GM12865 (cell line): ENCODE results near the gene RGS17.

Source experiments
- DNase-seq: peaks from one replicate; pipeline ENCODE4 v3.0.0; 2010; ENCODE audit warnings: low read depth
- H3K4me3 ChIP-seq: 2 replicates; pipeline ENCODE4 v1.5.1; 2011; ENCODE audit warnings: mild to moderate bottlenecking, low read depth, low read length, control low read depth
- CTCF ChIP-seq: IDR thresholded peaks from 2 replicates; pipeline ENCODE4 v1.5.1; 2011; ENCODE audit warnings: low read length, control low read depth, low read depth, inconsistent platforms; ENCODE audit not compliant: insufficient read depth; ENCODE audit errors: missing control alignments

Gene RGS17

GRCh38 chr6:153058291-153058690, 72.8 kb downstream of the RGS17 start:
- no peak for TF ChIP-seq CTCF
- no peak for DNase-seq
- H3K4me3 ChIP-seq: no peak overlapping the region

- no peak for DNase-seq
- no peak overlapping the region for H3K4me3 ChIP-seq
- no peak for TF ChIP-seq CTCF
Measured at GRCh38 chr6:153056308-153056707, 74.8 kb downstream of the RGS17 start.

GRCh38 chr6:153051801-153052200, 79.3 kb downstream of the RGS17 start:
- no peak for TF ChIP-seq CTCF
- no peak overlapping the region for H3K4me3 ChIP-seq
- no peak for DNase-seq

GRCh38 chr6:153048631-153049030, 82.5 kb downstream of the RGS17 start:
- no peak for DNase-seq
- H3K4me3 ChIP-seq: no peak overlapping the region
- TF ChIP-seq CTCF: no peak

- no peak for TF ChIP-seq CTCF
- DNase-seq: no peak
- H3K4me3 ChIP-seq: no peak overlapping the region
Measured at GRCh38 chr6:153047386-153047785, 83.7 kb downstream of the RGS17 start.

- DNase-seq: no peak
- TF ChIP-seq CTCF: no peak
- H3K4me3 ChIP-seq: no peak overlapping the region
Measured at GRCh38 chr6:153045271-153045670, 85.8 kb downstream of the RGS17 start.

- no peak for DNase-seq
- no peak for TF ChIP-seq CTCF
- no peak overlapping the region for H3K4me3 ChIP-seq
Measured at GRCh38 chr6:153044295-153044694, 86.8 kb downstream of the RGS17 start.
